AG04449 (cell line): ENCODE measurements around the gene PPIL4.

ENCODE experiments used
- CTCF ChIA-PET: fragments of 350-600 bp; formaldehyde crosslinking; extraction: SDS; loops from one replicate; lab custom pipeline; 2021; ENCODE audit warnings: antibody characterized with exemption; lab: Yijun Ruan, JAX
- POLR2A ChIA-PET: fragments of 400-600, 350-600 bp; formaldehyde crosslinking; extraction: SDS; loops from one replicate; lab custom pipeline; 2020; ENCODE audit warnings: antibody characterized with exemption, inconsistent platforms; lab: Yijun Ruan, JAX
- DNase-seq: peaks from one replicate; pipeline ENCODE4 v3.0.0-alpha.2; 2010; ENCODE audit warnings: low read depth, low spot score
- H3K4me3 ChIP-seq: 2 replicates; pipeline ENCODE4 v1.5.1; 2011; ENCODE audit warnings: low read depth, mild to moderate bottlenecking, control low read depth, low read length
- TF ChIP-seq, protein P1 (sequence below): IDR thresholded peaks from one replicate; pipeline ENCODE4 v1.5.1; 2011; ENCODE audit warnings: mild to moderate bottlenecking, moderate library complexity, low read length, control low read depth, inconsistent platforms; ENCODE audit not compliant: insufficient read depth; ENCODE audit errors: missing control alignments

PPIL4 gene

GRCh38 chr6:149545754-149546471, at the start of gene PPIL4:
Gene PPIL4 (minus strand): TSS chr6:149546043. CDS start chr6:149546005, 38 bp downstream.
- peak within 1 kb of the TSS; percentile 94 for H3K4me3 ChIP-seq
- DNase-seq: peak; percentile 56
- TF ChIP-seq, protein P1, sequence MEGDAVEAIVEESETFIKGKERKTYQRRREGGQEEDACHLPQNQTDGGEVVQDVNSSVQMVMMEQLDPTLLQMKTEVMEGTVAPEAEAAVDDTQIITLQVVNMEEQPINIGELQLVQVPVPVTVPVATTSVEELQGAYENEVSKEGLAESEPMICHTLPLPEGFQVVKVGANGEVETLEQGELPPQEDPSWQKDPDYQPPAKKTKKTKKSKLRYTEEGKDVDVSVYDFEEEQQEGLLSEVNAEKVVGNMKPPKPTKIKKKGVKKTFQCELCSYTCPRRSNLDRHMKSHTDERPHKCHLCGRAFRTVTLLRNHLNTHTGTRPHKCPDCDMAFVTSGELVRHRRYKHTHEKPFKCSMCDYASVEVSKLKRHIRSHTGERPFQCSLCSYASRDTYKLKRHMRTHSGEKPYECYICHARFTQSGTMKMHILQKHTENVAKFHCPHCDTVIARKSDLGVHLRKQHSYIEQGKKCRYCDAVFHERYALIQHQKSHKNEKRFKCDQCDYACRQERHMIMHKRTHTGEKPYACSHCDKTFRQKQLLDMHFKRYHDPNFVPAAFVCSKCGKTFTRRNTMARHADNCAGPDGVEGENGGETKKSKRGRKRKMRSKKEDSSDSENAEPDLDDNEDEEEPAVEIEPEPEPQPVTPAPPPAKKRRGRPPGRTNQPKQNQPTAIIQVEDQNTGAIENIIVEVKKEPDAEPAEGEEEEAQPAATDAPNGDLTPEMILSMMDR: peak; percentile 62
- CTCF ChIA-PET: interaction anchor here (0.9 to 4.7 kb wide), 8 partner anchors 11 to 519 kb away, joined by 3 to 34 read pairs (median 3); no protein-coding TSS in a partner anchor
- POLR2A ChIA-PET: interaction anchor here (1.0 to 1.6 kb wide), 2 partner anchors 19 to 171 kb away, joined by 3 to 4 read pairs; no protein-coding TSS in a partner anchor

DNA sequence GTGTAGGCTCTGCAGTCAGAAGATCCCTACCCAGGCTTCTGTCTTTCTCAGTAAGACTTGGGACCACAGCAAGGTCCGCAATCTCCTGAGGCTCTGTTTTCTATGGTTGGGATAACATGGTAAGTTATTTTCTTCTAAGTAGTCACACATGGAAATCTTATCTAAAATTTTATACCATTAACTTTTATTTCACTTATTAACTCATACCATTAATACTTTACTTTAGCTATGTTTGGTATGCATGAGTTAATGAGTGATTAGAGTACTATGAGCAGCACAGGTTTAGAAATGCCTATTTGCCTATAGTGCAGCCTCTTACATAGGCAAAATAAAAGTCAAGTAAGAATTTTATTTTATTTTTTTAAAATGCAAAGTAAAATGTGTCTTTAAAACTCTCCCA, 47.6 kb upstream of the PPIL4 start:
- no peak overlapping the region for H3K4me3 ChIP-seq
- ChIA-PET CTCF (interaction anchor here (1.4 kb wide), 1 partner anchor 13 kb away, joined by 3 read pairs; no protein-coding TSS in a partner anchor), POLR2A (interaction anchor here (1.4 kb wide), 1 partner anchor 17 kb away, joined by 3 read pairs; no protein-coding TSS in a partner anchor)
- TF ChIP-seq, protein P1: no peak
- no peak for DNase-seq

DNA sequence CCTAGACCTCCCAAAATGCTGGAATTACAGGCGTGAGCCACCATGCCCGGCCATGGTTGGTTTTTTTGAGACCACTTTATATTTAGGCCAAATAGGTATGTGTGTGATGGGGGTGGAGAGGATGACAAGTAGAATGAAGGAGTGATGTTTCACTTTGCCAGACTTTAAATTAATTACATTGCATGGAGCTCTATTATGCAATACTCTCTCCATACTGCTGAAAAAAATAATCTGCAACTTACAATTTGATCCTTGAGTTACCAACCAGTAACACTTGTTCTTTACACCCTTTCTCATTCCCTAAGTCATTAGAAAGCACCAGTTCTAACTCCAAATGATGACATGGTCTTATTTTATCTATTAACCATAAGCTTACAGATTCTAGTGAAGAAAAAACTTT, 47.1 kb upstream of the PPIL4 start:
- ChIA-PET CTCF (interaction anchor here (1.4 kb wide), 1 partner anchor 13 kb away, joined by 3 read pairs; no protein-coding TSS in a partner anchor), POLR2A (interaction anchor here (1.4 kb wide), 1 partner anchor 18 kb away, joined by 3 read pairs; no protein-coding TSS in a partner anchor)
- H3K4me3 ChIP-seq: no peak overlapping the region
- DNase-seq: no peak
- TF ChIP-seq, protein P1: no peak

DNA sequence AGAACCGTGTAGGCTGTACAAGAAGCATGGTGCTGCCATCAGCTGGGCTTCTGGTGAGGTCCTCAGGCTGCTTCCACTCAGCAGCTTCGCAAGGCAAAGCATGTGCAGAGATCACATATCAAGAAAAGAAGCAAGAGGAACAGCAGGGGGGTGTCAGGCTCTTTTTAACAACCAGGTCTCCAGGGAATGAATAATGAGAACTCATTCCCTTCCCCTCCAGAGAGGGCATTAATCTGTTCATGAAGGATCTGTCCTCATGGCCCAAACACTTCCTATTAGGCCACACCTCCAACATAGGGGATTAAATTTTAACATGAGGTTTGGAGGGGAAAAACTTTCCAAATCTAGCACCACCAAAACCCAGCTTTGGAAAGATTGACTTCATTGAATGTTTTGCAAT, 40.3 kb upstream of the PPIL4 start:
- H3K4me3 ChIP-seq: no peak overlapping the region
- ChIA-PET CTCF (interaction anchor here (0.9 kb wide), 1 partner anchor 19 kb away, joined by 3 read pairs; no protein-coding TSS in a partner anchor), POLR2A (no interaction called here)
- no peak for DNase-seq
- TF ChIP-seq, protein P1: no peak

- CTCF ChIA-PET: interaction anchor here (1.5 kb wide), 1 partner anchor 27 kb away, joined by 4 read pairs; no protein-coding TSS in a partner anchor
- POLR2A ChIA-PET: no interaction called here
These were observed 35.5 kb upstream of the PPIL4 start for GRCh38 chr6:149581349-149581748.

More at GRCh38 chr6:149581349-149581748, 35.5 kb upstream of the PPIL4 start:
- no peak for DNase-seq
- no peak overlapping the region for H3K4me3 ChIP-seq
- TF ChIP-seq, protein P1: no peak
